GM12874 (cell line): ENCODE results near the gene AARSD1.

Experiments used
- TF ChIP-seq, protein P1 (sequence below): IDR thresholded peaks from 2 replicates; pipeline ENCODE4 v1.5.1; 2011; ENCODE audit warnings: low read depth, mild to moderate bottlenecking, control low read depth, low read length, moderate library complexity; ENCODE audit not compliant: insufficient read depth

AARSD1 gene

DNA sequence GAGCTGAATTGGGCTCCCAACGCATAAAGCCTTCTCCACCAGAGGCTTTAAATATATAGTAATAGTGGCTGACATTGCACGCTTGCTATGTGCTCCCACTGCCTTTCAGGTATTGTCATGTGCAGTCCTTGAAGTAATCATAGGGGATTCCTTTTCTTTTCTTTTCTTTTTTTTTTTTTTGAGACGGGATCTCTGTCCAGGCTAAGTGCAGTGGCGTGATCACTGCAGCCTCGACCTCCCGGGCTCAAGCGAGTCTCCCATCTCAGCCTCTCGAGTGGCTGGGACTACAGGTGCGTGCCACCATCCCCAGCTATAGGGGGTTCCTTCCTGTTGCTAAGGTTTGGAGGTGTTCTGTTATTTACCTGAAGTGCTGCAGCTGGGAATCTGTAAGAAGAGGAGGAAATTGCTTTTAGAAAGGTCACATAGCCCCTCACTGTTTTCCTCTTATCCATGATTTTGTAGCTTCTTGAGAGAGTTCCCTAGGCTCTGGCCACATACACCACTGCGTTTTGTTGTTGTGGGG lies 34.8 kb upstream of the AARSD1 start:
- TF ChIP-seq, protein P1, sequence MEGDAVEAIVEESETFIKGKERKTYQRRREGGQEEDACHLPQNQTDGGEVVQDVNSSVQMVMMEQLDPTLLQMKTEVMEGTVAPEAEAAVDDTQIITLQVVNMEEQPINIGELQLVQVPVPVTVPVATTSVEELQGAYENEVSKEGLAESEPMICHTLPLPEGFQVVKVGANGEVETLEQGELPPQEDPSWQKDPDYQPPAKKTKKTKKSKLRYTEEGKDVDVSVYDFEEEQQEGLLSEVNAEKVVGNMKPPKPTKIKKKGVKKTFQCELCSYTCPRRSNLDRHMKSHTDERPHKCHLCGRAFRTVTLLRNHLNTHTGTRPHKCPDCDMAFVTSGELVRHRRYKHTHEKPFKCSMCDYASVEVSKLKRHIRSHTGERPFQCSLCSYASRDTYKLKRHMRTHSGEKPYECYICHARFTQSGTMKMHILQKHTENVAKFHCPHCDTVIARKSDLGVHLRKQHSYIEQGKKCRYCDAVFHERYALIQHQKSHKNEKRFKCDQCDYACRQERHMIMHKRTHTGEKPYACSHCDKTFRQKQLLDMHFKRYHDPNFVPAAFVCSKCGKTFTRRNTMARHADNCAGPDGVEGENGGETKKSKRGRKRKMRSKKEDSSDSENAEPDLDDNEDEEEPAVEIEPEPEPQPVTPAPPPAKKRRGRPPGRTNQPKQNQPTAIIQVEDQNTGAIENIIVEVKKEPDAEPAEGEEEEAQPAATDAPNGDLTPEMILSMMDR: no peak

GRCh38 chr17:42997984-42998938 lies 34.0 kb upstream of the AARSD1 start, which contains the start of gene RPL27:
Gene RPL27, plus strand, starts transcription at chr17:42998419. Its CDS starts 332 bp downstream, at chr17:42998751.
- TF ChIP-seq, protein P1: peak; percentile 68

DNA sequence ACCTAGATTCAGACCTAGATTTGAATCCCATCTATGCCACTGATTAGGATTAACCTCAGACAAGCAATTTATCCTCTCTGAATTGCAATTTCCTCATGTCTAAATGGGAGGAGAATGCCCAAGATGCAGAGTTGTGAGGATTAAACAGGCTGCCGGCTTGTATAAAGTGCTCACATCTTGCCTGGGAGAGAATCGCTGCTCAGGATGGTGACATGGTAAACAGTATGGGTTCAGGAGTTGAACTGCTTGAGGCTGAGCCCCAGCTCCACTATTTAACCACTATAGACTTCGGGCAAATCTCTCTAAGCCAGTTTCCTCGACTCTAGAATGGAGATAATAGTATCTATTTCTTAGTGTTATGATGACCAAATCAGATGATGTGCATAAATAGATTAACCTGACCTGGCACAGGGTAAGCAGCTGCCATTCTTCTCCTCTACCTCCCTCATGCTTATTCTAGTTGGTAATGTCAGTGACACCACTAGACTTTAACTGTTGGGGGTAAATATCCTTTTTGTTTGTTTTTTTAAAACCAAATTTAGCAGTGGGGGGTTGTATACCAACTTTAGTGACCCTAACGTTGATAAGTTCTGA lies 33.2 kb upstream of the AARSD1 start:
- TF ChIP-seq, protein P1: no peak

- TF ChIP-seq, protein P1: no peak
Measured at GRCh38 chr17:42992872-42993271, 28.6 kb upstream of the AARSD1 start.

DNA sequence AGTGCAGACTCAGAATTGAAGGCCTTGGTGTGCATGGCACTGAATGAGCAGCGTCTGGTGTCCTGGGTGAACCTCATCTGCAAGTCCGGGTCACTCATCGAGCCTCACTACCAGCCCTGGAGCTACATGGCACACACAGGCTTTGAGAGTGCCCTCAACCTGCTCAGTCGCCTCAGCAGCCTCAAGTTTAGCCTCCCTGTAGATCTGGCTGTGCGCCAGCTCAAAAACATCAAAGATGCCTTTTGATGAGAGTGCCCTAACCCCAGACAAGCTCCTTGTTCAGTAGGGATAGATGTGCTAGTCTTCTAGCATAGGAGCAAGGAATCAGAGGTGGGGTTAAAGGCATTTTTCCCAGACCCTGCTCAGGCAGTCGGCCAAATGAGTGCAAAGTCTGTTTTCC lies 27.2 kb upstream of the AARSD1 start:
- TF ChIP-seq, protein P1: no peak

- TF ChIP-seq, protein P1: no peak
Measured at GRCh38 chr17:42989726-42990652, 25.7 kb upstream of the AARSD1 start.

- TF ChIP-seq, protein P1: no peak
Measured at GRCh38 chr17:42989141-42989540, 24.9 kb upstream of the AARSD1 start.
